HG03159 (cell line): ENCODE results near the gene RFX5.

Source experiments
- ATAC-seq: cut with Tn5 transposase; IDR thresholded peaks from one replicate; pipeline ENCODE4 v1.9.1; 2021; ENCODE audit warnings: mild to moderate bottlenecking, moderate library complexity; ENCODE audit not compliant: unreplicated experiment

The RFX5 gene

DNA sequence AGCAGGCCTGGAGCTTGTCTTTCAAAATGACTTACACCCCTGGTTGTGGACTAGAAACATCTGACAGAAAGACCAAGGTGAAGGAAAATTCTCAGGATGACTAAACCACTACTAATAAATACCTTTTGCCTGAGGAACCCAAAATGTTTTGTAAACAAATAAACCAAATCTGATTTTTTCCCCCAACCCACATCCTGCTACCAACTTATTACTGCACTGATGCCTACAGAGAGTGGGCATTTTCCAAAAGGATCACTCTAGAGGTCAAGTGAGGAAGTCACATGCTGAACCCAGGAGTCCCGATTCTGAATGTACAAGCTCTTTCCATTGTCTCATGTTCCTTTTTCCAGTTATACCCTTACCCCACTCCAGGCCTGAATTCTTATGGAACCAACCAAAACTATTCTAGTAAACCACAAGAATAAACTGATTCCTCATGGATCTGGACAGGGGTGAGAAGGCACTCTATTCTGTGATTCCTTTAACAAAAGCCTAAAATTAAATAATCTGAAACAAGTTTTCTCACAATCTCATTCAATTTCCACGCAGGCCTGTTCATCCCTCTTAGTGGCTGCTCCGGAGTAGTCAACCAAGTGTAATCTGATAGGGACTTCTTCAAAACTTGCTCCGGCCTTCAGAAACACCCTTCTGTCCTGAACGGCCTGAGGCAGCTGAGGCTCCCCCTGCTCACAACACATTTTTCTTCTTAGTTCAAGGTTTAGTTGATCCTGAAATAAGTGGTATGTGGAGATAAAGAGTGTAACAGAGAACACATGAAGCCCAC is 21.2 kb downstream of the RFX5 start:
- ATAC-seq = no peak

DNA sequence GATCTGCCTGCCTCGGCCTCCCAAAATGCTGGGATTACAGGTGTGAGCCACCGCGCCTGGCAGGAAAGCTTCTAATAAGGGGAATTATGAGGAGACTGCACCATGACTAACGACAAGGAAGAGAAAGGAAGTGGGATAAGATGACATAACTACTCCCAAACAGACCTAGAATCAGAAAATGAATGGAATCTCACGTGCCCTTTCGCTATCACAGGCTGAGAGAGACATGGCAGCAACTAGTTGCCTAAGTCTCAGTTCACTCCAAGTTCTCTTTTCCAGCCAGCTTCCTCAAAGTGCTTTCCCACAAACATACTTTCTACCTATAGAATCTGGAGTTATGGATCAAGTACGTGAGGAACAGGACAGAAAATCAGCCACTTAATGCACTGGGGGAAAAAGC is 21.8 kb downstream of the RFX5 start:
- no peak for ATAC-seq

DNA sequence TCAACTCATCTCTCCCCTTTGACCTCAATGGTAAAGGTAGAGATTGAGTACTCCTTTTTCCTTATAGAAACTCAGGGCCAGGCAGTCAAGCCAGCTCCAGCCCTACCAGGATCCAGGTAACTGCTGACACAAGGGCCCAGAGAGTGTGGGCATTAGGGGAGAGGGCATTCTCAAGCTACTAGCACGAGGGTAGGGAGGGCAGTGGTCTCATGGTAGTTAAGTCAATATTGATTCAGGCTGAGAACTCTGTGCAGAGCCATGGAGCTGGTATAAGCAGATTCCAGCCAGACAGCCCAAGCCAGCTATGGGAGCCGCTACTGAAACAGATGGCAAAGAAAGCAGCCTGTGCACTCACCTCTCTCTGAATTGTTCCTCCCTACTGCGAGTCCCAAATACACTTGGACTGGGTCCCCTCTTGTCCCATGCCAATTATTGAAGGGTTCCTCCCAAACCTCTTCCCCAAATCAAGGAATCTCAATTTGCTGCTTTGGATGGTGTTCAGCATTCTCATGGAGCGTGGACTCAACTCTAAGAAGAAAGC is 22.6 kb downstream of the RFX5 start:
- ATAC-seq = no peak

DNA sequence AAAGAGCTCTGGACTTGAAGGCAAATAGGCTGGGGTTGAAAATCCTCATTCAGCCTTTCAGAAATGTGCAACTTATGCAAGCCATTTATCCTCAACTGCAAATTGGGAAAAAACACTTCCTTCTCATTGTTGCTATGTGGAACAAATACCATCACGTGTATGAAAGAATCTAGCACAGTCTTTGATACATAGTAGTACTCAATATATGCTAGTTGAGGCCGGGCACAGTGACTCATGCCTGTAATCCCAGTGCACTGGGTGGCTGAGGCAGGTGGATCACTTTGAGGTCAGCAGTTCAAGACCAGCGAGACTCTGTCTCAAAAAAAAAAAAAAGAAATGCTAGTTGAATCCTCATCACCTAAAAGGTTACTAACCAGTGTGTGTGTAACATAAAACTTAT is 28.1 kb downstream of the RFX5 start:
- ATAC-seq = no peak

DNA sequence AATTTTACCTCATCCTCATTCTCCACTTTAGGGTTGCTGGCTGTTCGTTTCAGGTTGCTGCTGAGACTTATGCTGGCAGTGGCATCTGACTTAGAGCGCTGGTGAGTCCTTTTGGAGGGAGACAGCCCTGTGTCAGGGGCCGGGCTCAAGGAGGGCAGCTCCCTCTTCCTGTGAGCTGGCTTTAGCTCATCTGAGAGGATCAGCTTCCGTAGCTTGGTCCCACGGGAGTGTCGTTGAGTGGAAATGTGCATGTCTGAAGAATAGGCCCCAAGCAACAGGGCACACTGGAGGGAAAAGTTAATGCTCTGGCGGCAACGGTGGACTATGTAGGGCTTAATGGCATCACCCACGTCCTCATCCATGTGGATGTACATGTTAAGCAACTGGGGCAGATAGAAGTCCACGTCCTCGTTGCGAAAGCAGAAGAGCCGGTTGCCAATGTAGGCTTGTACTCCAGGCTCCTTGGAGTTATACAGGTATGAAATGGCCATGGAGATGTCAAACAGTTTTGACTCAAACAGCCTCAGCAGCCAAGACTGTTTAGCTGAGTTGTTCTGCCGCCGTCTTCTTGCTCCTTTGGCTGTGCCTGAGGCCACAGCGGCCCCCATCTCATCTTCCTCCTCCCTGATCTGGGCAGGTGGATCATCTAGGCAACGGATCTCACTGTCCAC is 31.4 kb downstream of the RFX5 start:
- no peak for ATAC-seq

DNA sequence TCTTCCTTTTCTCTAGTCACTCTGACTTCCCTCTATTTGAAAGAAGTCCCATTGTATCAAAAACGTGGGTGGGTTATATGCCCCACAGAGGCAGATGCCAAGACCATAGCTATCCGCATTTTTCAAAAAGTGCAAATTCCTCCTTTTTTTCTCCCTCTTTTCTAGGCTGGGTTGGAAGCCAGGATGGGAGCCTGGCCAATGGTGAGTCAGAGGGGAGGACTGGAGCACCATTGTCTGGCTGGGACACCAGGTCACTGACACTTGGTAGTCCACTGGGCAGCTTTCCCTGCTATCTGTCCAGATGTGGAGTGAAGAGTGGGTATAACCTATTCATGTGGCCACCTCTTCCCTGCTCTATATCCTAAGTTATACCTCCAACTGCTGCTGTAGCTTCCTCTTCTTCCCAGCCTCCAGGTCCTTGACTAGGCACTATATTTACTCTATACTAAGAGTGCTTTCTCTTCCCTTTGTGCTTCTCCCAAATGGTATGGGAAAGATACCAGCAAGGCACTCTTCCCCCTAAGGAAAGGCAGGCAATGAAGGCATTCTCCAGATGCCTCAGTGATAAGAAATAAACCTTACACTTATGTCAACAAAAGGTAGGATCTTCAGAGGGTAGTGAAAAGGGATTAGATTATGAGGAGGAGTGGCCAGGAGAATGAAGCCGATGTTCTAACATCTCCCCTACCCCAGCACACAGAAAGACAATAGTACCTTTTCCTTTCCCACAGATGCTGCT is 32.7 kb downstream of the RFX5 start:
- no peak for ATAC-seq

DNA sequence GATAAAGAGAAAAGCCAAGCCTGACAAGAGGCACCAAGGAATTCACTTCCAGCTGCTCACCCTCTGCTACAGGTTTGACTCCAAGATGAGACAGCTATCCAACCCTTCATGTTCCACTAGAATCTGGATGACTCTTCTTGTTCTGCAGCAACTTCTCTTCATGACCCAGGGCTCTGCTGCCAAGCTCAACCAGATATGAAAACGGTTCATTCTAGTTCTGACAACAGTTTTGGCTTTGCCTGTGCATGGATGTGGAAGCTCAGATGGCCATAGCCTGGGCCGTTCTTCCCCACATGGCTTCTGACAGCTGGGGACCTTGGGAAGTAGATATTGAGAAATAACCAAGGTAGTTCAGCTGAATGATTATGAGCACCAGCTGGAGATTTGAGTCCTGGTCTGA is 33.6 kb downstream of the RFX5 start:
- no peak for ATAC-seq

DNA sequence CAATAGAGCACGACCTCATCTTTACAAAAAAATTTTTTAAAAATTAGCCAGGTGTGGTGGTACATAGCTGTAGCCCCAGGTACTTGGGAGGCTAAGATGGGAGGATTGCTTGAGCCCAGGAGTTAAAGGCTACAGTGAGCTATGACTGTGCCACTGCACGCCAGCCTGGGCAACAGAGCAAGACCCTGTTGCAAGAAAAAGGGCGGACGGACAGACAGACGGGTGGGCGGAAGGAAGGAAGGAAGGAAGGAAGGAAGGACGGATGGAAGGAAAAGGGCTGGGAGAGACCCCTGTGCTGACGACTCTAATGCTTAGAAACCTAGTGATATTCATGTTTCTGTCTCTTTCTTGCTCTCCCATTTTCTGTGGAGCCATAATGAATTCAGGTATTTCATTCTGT is 34.2 kb downstream of the RFX5 start:
- no peak for ATAC-seq

DNA sequence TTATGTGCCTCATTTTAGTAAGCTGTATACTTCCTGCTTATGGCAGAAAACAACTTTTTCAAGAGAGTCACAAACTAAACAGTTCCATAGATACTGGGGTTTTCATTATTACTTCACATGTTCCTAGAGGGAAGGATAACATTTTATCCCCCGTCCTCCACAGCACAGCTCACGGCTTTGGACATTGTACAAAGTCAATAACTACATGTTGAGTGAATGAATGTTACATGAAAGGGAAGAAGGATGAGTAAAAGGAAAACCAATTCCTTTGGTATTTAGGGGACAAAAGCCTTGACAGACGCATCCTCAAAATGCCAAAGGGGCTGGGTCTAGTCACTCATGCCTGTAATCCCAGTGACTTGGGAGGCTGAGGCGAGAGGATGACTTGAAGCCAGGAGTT is 34.6 kb downstream of the RFX5 start:
- ATAC-seq = no peak

DNA sequence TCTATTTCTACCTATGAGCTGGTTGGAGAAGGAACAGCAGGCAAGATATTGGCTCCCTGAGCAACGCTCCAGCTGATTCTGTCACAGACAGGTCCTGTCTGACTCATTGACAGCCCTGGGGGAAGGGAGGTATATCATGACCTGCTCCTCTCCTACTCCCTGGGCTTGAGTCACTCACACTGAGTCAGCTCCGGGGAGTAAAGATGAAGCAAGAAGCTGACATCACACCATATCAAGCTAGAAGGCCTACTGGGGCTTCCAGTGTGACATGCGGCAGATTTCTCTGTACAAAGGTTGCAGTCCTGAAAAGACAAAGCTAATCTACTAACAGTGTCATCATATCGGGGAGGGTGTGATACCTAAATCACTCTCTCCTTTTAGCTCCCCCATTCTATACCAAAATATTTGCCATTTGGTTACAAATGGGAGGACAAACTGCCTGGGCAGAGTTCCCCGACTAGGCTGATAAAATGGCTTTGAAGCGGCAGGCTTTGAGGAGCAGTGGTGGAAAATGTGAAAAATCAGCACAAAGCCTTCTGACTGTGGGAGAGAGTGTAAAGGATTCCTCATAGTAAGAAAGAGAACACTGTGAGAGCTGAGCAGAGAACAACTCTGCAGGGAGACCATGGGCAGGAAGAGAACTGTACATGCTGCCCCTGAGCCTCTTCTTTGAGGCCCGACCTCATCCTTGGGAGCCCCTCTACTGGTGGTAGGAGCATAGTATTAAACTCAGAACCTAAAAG is 35.3 kb downstream of the RFX5 start:
- no peak for ATAC-seq

DNA sequence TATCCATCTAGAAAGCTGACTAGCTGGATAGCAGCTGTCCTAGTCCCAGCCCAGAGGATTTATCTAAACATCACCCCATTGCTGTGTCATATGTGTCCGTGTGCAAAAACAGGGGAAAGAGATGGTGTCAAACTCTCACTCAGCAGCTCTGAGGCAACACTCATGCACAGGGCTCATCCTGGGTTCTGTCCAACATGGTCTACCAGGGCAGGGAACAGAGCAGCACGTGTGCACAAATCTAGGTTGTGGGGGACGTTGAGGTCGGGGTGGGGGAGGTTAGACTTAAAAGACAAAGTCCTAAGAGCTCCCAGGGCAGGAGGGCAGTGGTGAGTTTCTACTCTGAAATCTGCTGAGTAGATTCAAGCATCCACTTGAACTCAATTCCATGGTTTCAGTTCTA is 36.0 kb downstream of the RFX5 start:
- ATAC-seq = no peak

DNA sequence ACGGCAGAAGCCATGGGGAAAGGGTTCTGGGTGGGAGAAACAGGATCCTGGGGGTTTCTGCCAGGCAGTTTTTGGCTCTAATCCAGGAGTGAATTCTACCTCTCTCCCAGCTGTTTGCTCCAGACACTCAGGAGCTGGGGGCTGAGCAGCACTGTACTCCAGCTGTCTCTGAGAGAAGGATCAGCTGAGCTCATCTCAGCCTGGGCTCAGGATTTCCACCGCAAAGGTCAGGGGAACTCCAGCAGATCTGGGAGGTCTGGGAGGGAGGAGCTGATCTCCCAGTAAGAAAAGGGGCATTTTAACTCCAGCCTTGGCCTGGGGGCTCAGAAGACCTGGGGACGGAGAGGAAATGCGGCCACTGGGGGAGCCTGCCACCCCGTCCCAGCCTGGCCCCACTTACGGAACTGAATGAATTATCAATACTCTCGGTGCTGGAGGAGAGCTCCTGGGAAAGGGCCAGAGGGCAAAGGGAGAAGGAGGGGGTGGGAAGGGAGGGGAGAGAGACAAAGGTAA is 37.2 kb downstream of the RFX5 start:
- ATAC-seq = no peak

DNA sequence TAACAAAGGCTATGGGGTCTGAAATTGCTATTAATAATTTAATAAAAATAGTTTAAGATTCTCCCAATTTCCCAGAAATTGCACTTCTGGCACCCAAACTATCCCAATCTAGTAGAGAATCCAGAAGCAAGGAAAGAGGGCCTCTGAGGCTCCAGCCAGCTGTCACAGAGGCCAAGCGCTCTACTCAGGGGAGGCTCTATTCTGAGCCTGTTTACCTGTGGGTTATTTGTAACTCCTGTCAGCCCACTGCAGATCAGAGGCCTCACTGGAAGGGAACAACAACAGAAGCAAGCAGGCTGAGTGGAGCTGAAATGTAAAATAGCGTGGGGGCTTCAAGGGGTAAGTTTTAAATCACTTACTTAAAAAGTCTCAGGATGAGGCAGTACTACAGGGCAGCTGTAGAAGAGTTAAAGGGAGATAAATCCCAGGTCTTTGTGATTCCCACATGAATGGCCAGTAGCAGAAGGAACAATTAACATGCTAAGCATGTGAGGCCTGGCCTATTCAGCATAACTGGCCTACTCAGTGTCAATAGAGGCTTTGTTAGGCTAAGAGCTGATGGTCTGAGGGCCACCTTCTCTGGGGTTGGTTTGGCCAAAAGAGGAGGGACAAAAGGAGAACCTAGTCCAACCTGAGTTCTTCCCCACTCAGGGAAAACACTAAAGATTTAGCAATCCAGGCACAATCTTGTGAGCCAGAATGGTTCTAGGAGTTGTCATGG is 52.1 kb downstream of the RFX5 start:
- no peak for ATAC-seq

DNA sequence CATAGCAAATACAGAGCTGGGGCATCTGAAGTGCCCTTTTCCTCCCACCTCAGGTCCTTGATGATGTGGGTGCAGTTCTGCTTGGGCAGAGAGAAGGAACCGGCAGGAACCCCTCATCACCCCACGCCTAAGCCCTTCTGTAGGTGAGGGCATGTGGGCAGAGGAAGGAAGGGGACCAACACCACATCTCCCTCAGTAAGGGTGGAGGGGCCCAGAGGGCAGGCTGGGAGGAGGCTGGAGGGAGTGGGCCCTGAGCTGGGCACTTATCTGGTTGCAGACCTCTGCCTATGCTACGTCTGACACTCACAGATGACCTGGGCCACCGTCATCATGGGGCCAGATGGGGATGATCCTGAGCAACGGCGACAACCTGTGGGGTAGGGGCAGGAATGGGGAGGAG is 54.0 kb downstream of the RFX5 start:
- ATAC-seq = no peak

DNA sequence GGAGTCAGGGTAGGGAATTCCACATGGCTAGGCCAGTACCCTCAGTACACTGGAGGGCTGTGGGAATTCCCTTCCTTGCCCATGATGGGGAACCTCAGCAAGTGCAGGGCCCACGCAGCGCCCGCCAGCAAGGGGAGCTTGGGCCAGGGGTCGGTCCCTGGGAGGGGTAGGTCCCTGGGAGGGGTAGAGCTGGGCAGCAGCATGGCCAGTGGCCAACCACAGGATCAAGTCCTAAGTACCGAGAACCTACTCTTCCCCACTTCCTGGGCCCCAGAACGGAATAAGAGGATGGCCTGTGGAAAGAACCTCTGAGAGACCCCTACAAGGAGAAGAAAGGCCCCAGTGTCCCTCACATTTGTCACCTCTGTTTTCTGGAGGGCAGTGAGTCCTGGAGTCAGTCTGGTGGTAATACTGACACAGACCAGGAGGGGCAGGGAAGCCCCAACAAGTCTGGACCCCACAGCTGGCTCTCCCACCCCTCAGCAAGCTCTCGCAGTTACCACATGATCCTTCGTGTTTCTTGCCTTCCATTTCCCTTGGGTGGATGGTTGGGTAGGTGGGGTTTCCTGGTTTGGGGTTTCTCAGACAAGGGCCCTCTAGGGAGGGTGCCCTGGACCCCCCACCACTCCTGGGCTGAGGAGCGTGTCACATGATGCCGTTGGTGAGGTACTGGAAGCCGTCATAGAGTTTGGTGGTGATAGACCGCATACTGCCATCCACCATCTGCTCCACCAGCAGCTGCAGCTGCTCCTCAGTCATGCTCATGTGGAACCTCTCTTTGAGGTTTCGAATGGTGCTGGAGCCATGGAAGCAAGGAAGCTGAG is 54.6 kb downstream of the RFX5 start:
- ATAC-seq = no peak

DNA sequence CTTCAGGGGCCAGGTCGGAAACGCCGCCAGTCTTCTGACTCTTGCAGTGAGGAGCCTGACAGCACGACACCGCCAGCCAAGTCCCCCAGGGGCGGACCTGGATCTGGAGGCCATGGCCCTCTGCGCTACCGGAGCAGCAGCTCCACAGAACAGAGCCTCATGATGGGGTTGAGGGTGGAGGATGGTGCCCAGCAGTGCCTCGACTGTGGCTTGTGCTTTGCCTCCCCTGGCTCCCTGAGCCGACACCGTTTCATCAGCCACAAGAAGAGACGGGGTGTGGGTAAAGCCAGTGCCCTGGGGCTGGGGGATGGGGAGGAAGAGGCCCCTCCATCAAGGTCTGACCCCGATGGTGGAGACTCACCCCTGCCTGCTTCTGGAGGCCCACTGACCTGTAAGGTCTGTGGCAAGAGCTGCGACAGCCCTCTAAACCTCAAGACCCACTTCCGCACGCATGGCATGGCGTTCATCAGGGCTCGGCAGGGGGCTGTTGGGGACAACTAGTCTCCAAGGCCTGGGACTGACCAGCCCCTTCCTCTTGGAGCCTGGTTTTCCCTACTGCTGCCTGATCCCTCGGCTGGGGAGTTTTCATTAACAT is 56.2 kb downstream of the RFX5 start:
- no peak for ATAC-seq
